Left ventricle myocardium inferior (tissue), 1 donor: ENCODE data around the gene AGK. TPM values are rescaled to one million over a fixed set of nuclear protein-coding genes. Genes with fewer than 3 reads are reported as not detected.

Experiments used
- DNase-seq: peaks from one replicate; pipeline ENCODE4 v3.0.0-alpha.2; 2020
- H3K27ac ChIP-seq: fragments of 200-600 bp; replicated peaks from 2 replicates; pipeline ENCODE4 v1.8.0; 2021
- H3K27me3 ChIP-seq: fragments of 200-600 bp; 2 replicates; pipeline ENCODE4 v1.8.0; 2021; ENCODE audit warnings: low read depth
- H3K36me3 ChIP-seq: fragments of 200-600 bp; 2 replicates; pipeline ENCODE4 v1.8.0; 2021
- H3K4me1 ChIP-seq: fragments of 200-600 bp; 2 replicates; pipeline ENCODE4 v1.8.0; 2021
- H3K4me3 ChIP-seq: fragments of 200-600 bp; 2 replicates; pipeline ENCODE4 v1.8.0; 2021; ENCODE audit warnings: mild to moderate bottlenecking, moderate library complexity
- H3K9me3 ChIP-seq: fragments of 200-600 bp; replicated peaks from 2 replicates; pipeline ENCODE4 v1.8.0; 2021
- CTCF ChIP-seq: fragments of 200-600 bp; IDR thresholded peaks from 2 replicates; pipeline ENCODE4 v1.8.0; 2021; ENCODE audit warnings: antibody characterized with exemption, mild to moderate bottlenecking, borderline replicate concordance
- intact Hi-C: fragments of 100-400 bp; cut with micrococcal nuclease; formaldehyde crosslinking; loops from one replicate; pipeline ENCODE4 v1.11.0; 2022
- total RNA-seq: library from RNA; stranded (reverse); fragmentation: NEBNext Ultra II Directional; extraction: Animal tissue kit (Norgen Biotek cat#: 25700); gene quantifications from one replicate; pipeline ENCODE4 v1.2.1, GENCODE V29; 2021
- donor health status: DM: no; HTN: yes; CAD: no; lungs with severe emphysema.

Gene AGK
- total RNA-seq, 1 donor from 2014 or later: 37.8 TPM

DNA sequence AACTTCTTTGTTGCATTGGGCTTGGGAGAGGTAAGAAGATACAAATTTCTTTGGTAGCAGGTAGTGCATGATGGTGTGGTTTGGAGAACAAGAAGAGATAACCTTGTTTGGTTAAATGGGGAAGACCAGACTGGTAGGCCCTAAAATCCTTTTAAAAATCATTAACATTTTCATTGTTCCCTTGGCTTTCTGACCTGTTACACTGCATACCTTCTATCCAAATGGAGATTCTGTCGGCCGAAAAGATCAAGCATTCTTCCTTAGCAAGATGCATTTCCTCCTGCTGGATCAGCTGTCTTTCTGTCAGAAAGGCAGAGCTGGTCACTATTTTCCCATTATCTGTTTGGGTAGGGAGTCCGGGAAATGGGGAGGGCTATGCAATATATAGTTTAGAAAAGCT, 33.7 kb downstream of the AGK start:
- H3K9me3 ChIP-seq: peaks cover 3% of the 10 kb centered on the region
- no peak for DNase-seq
- H3K36me3 ChIP-seq: no peaks in the 10 kb centered on the region
- H3K4me3 ChIP-seq: no peak overlapping the region
- H3K27me3 ChIP-seq: no peaks in the 10 kb centered on the region
- intact Hi-C loops: no loop called here
- peaks cover 4% of the 10 kb centered on the region for H3K4me1 ChIP-seq
- peak overlapping the region; percentile 33 for H3K27ac ChIP-seq
- no peak for TF ChIP-seq CTCF

GRCh38 chr7:141585592-141586510, 34.6 kb downstream of the AGK start:
- intact Hi-C loops: no loop called here
- Histone ChIP-seq H3K36me3 (no peaks in the 10 kb centered on the region), H3K9me3 (no peaks in the 10 kb centered on the region), H3K27ac (peak overlapping the region; percentile 33), H3K4me1 (peaks cover 11% of the 10 kb centered on the region), H3K27me3 (no peaks in the 10 kb centered on the region), H3K4me3 (no peak overlapping the region)
- no peak for DNase-seq
- no peak for TF ChIP-seq CTCF

DNA sequence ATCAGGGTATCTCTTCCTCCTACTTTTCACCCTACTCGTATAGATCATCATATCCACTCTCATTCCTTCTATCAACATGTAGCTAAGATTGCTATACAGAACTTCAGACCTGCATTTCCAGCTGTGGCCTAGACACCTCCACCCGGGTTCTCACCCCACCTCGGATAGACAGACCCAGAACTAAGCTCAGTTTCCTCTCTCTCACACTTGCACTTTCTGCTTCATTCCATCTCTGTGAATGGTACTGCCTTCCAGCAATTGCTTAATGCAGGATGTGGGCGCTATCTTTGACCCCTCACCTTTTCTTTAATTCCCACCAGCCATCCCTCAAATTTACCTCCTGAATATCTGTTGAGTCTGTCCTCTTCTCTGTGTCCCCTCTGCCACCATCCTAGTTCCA, 35.7 kb downstream of the AGK start:
- Histone ChIP-seq H3K27me3 (no peaks in the 10 kb centered on the region), H3K27ac (no peak overlapping the region)

GRCh38 chr7:141587304-141587703, 36.1 kb downstream of the AGK start:
- peaks cover 16% of the 10 kb centered on the region for H3K4me1 ChIP-seq
- H3K4me3 ChIP-seq: no peak overlapping the region
- DNase-seq: no peak
- no peak overlapping the region for H3K27ac ChIP-seq
- no peak for TF ChIP-seq CTCF
- intact Hi-C loops: no loop called here
- no peaks in the 10 kb centered on the region for H3K9me3 ChIP-seq
- H3K36me3 ChIP-seq: no peaks in the 10 kb centered on the region
- no peaks in the 10 kb centered on the region for H3K27me3 ChIP-seq

More for the DNA sequence above, 35.7 kb downstream of the AGK start:
- intact Hi-C loops: no loop called here
- Histone ChIP-seq H3K4me1 (peaks cover 16% of the 10 kb centered on the region), H3K36me3 (no peaks in the 10 kb centered on the region), H3K9me3 (no peaks in the 10 kb centered on the region), H3K4me3 (no peak overlapping the region)
- no peak for TF ChIP-seq CTCF
- DNase-seq: no peak

- no peak overlapping the region for H3K4me3 ChIP-seq
These were observed 37.7 kb downstream of the AGK start for GRCh38 chr7:141588912-141589311.

More at GRCh38 chr7:141588912-141589311, 37.7 kb downstream of the AGK start:
- H3K4me1 ChIP-seq: peaks cover 28% of the 10 kb centered on the region
- no peaks in the 10 kb centered on the region for H3K27me3 ChIP-seq
- no peaks in the 10 kb centered on the region for H3K9me3 ChIP-seq
- H3K27ac ChIP-seq: no peak overlapping the region
- H3K36me3 ChIP-seq: no peaks in the 10 kb centered on the region
- no peak for TF ChIP-seq CTCF
- DNase-seq: no peak
- intact Hi-C loops: no loop called here
